Femur (tissue), 1 donor: ENCODE data around the gene NR2C2AP.

ENCODE experiments used
- DNase-seq: peaks from one replicate; pipeline ENCODE4 v3.0.0-alpha.2; 2017

Gene NR2C2AP

DNA sequence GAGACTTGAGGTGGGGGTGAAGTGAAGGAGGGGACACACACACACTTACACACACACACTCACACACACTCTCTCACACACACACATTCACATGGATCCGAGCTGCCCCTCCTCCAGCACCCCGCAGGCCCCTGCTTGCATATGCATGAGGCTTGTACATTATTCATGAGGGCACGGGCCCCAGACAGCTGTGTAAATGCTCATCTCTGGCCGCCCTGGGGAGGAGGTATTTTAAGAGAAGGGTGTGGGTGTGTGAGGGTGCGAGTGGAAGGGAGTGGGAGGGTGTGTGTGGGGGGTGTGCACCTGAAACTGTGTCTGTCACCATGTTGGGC is 10.9 kb upstream of the NR2C2AP start:
- DNase-seq, result no peak

DNA sequence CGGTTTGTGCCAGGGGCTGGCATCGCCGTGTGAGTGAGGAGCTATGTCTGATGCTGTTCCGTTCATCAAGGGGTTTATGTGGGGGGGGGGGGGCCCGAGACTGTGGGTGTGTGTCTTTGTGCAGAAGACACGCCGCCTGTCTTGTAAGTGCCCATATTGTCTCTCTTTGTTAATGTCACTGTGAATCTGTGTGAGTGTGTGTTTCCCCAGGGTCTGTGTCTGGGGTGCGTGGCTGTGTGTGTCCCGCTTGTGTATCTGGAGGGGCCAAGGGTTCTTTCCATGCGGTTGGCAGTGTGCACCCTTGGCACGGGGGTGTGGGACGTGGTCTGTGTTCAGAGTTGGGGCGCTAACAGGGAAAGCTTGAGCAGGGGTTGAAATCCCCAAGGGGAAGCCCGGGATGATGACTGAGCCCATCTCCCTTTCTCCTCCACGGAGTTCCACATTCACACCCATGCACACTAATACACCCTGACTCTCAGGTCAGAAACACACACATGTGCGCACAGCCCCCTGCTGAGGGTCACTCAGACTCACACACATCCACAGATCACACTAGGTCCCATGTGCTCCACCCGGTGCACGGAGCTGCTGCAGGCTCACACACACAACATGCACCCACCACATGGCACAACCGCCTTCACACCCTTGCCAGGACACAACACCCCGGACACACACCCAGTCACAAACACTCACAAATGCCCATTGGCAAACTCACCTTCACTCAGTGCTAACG is 10.4 kb upstream of the NR2C2AP start:
- no peak for DNase-seq

DNA sequence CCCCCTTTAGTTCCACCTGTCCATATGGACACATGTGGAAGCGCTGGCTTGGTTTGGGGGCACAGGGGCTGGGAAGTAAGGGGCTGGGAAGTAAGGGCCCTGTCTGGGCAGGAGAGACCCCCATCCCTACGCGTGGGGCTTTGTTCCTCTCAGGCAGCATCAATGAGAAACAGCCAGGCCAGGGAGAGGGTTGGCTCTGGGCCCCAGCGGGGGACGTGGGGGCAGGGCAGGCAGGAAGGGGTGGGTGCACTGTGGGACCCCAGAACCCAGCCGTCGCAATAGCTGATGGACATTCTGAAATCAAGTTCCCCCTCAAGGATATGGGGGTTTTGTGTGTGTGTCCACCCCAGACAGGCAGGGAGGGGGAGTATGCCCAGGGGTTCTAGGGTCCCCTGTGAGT is 9.7 kb upstream of the NR2C2AP start:
- no peak for DNase-seq

DNA sequence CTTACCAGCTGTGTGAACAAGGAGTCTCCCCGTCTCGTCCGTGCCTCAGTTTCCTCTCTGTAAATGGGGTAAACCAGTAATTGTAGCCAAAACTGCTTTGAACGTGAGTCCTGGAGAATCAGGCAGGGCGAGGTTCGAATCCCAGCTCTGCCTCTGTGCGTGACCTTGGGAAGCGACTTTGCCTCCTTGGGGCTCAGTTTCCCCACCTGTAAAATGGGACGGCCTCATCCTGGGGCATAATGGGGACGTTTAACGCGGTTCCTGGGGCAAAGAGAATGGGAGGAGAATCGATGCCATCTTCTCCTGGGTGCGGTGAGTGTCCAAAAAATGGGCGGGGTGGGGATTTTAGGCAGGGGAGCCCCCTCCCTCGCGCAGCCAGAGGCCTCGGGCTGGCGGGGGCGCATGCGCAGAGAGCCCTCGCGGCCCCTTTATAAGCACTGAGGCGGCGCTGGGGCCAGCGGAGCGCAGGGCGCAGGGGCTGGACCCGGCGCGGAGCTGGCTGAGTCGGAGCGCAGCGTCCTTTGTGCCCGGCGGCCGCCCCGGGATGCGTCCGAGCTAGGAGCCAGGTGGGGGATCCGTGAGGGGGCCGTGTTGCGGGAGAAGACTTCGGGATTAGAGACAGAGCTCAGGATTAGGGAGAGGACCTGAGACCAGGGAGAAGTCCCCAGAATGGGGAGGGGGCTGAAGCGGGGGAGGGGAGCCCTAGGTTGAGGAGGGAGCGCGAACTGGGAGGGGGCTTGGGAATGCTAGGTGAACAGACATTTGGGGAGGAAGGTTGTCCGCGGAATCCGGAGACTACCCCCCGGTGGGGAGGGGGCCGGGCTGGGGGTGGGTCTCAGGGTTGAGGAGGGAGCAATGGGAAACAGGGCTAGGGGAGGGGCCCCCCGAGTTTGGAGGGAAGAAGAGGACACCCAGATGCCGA is 8.5 kb upstream of the NR2C2AP start, which contains the start of gene NCAN:
TSS of gene NCAN (plus strand) at position 460 of the 922 bp plus-strand sequence. CDS start 4,996 bp downstream, outside the sequence.
- DNase-seq, result no peak

DNA sequence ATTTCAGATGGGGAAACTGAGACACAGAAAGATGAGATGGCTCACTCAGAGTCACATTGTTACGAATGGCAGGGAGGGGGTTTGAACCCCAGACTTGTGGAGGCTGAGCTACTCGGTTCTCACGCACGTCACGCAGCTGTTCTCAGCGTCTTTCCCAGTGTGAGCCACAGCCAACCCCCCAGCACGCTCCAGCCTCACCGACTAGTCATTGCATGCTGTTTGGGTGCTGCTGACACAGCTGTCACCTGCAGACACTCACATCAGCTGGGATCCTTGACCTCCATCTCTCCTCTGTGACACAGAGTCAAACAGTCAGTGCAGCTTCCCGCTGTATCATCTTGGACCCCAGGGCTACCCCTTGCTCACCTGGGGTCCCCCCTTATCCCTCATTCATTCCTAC is 6.2 kb upstream of the NR2C2AP start:
- no peak for DNase-seq

DNA sequence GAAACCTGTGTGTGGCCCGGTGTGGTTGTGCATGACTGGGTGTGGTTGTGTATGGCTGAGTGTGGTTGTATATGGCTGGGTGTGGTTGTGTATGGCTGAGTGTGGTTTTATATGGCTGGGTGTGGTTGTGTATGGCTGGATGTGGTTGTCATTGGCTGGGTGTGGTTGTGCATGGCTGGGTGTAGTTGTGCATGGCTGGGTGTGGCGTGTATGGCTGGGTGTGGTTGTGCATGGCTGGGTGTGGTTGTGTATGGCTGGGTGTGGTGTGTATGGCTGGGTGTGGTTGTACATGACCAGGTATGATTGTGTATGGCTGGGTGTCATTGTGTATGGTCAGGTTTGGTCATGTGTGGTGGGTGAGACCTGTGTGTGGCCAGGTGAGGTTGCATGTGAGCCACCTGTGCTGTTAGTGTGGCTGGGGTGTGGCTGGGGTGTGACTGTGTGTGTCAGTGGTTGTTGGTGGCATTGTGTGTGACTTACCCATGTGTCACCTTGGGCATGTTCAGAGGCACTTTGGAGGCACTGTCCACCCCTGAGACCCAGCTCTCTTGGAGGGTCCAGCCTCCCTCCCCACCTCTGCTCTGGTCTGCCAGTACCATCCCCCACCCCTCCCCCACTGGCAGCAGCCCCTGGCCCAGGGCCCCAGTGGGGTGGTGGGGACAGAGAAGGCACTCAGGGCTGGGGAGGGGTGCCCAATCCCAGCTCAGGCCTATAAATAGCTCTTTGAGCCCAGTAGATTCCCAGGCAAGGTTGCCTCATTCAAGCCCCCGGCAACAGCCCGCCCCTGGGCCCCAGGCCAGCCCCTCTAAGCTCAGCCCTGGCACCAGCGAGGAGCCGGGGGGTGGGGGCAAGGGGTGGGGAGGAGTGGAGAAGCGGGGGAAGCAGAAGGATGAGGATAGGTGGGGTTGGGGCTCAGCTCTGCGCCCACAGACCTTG is 4.7 kb upstream of the NR2C2AP start:
- no peak for DNase-seq

DNA sequence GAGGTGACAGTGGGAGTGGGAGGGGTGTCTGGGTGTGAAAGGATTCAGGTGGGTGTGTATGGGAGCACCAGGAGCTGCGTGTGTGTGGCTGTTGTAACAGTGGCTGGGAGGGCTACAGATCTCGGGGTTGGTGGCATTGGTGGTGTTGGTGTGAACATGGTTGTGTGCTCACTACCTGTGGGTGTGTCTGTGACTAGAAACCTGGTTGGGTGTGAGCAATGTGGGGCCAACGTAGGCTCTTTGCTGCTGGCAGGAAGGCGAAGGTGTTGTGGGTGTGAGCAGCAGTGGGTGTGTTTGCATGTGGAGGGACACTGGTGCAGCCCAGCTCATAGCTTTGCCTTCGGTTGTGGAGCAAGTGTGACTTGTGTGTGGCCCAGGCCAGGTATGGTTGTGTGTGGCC is 3.7 kb upstream of the NR2C2AP start:
- no peak for DNase-seq

DNA sequence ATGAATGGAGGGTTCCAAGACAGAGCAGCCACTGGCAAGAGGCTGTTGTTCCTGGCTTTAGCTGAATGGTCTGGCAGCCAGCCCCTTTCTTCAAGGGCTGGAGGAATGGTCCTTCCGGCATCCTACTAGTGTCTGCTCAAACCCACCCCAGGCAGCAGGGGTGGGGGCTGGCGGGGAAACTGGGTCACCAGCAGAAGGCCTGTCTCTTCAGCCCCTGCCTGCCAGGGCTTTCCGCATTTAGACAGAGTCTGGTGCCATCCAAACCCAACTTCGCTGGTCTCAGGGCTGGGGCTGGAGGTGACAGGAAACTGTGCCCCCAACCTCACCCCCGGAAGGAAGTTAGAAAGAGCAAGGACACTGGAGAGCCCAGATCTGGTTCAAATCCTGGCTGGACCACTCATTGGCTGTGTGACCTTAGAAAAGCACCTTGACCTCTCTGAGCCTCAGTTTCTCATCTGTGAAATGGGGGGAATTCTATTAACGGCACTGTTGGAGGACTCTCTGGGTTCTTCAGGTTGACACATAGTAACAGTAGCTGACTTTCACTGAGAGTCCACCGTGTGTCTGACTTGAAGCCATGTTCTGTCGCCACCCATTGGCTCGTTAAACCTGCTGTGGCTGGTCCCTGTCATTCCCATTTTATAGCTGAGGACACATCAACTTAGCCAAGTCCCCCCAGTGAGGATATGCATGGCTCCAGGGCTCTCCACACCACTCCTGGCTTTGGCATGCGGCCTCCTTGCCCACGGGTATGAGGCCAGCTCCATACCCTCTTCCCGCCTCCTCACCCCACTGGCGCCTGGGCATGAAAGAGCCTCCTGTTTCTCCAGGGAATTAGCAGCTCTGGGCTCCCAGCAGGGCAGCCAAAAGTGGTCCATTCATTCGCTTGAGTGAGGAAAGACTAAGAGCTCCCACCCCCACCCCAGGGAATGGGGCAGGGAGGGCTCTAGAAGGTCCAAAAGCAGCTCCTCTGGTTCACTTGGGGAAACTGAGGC is 2.5 kb upstream of the NR2C2AP start:
- no peak for DNase-seq

DNA sequence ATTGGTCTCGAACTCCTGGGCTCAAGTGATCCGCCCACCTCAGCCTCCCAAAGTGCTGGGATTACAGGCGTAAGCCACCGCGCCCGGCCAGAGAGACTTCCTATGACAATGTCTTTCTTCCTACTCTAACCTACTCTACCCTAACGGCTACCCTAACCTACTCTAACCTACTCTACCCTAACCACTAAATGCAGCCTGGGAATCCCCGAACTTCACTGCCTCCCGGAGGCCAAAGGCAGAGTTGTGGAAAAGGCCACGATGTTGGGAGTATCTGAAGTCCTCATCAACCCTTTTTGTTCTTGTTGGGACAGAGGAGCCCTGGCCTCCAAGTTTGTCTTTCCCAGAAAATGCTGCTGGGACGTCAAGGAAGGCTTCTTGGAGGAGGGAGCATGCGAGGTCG is 967 bp upstream of the NR2C2AP start:
- DNase-seq, result no peak

DNA sequence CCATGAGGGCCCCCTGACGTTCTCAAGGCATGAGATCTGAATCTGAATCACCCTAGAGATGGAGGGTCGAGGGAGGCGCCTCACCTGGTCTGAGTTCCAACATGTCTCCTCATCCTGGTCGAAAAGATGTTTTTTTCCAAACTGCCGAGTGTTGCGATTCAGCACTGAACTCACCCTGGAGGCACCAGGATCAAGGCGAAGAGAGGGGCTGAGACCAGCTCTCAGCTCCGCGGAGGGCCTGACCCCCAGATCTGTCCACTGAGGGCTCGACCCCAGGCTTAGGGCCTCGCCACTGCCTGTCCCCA is 555 bp downstream of the NR2C2AP start:
- DNase-seq, result no peak

DNA sequence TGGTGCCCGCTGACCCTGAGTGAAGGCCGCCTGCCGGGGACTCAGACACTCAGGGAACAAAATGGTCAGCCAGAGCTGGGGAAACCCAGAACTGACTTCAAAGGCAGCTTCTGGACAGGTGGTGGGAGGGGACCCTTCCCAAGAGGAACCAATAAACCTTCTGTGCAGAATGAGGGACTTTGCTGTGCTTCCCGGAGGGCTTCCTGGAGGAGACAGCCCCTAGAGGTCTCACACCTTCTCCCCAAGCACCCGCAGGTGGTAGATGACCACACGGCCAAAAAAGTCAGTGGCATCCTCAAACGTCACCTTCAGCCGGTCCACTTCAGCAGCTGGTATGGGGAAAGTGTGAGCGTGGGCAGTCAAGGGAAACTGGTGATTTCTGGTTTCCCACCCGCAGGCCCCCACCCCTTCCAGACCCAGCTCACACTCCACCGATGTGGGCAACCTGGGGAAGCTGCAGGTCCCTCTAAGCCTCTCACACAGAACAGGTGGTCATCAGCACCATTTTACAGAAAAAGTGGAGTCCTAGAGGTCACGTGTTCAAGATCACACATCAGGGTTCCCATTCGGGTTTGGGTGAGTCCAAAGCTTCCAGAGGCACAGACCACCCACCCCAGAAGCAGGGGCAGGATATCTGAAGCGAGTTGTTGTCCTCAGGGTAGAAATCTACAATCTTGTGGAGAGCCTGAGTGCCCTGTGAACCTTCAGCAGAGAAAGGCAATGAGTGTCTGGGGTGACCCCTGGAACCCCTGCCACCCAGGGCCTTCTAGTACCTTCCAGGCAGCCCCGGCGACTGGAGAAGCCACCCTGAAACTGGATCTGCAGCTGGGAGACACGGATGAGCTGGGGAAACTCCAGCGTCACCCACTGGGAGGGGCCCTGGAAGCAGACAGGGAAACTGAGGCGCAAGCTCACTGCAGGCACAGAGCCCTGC is 1.2 kb downstream of the NR2C2AP start:
- no peak for DNase-seq

DNA sequence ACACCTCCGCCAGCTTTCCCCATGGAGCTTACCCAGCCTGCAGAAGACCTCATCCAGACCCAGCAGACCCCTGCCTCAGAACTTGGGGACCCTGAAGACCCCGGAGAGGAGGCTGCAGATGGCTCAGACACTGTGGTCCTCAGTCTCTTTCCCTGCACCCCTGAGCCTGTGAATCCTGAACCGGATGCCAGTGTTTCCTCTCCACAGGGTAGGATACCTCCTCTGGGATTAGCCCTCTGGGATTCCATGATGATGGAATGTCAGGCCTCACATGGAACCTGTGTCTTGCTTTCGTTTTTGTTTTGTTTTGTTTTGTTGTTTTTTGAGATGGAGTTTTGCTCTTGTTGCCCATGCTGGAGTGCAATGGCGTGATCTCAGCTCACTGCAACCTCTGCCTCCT is 9.3 kb downstream of the NR2C2AP start:
- no peak for DNase-seq

DNA sequence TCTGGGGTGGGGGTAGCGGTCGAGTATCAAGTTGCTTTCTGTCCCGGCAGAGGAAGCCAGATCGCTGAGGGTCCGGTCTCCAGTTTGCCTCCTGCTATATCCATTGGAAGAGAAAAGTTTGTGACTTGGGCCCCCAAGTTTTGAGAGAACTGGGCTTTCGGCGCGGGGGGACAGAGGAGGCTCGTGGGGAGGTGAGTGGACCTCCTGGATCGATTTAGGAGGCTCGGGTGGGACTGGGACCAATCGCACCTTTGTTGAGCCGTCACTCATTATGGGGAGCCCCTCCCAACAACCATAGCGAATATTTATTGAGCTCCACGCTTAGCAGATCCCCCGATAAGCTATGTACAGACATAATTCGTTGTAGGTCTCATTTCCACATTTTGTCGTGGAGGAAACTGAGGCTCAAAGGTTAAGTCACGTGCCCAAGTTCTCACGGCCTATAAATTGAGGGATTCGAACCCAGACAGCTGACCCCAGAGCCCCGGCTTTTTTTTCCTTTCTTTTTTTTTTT is 10.2 kb downstream of the NR2C2AP start:
- no peak for DNase-seq

DNA sequence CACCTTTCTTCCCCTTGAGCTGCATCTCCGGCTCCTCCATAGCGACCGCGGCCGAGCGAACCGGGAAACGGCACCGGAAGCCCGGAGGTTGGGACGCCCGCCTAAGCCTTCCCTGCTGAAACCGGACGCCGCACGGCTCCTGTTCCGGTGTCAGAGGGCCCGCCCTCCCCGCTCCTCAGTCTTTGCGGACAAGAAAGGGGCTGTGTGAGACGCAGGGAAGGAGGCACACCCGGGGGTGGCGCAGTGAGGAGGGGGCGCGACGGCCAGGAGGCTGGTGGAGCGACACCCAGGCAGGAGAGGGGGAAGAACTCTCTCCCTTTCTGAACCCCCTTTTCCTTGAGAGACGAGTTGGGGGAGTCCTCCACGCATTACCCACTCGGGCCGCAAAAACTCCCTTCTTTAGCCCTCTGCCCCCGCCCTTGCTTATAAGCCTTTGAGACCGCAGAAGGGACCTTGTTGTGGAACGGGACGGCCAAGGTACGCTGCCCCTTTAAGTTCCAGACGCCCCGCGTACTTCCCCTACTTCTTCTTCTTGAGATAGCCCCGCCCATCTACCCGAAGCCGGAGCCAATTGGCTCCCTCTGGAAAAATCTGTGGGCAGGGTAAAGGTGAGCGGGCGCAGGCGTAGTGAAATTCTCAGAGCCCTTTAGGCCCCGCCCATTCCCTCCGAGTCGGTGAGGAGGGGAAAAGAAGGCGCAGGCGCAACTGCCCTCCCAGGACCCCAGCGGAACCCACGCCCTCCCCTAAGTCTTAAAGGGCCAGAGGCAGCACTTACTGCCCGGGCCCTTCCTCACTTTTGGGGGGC is 10.9 kb downstream of the NR2C2AP start, which contains the start of the genes BORCS8 and RFXANK:
TSS of gene BORCS8 (minus strand) at position 75 of the 805 bp plus-strand sequence. CDS start at position 40, 35 bp downstream.
TSS of gene RFXANK (plus strand) at position 181 of the 805 bp plus-strand sequence. CDS start 1,689 bp downstream, outside the sequence.
- DNase-seq, result peak; percentile 100

DNA sequence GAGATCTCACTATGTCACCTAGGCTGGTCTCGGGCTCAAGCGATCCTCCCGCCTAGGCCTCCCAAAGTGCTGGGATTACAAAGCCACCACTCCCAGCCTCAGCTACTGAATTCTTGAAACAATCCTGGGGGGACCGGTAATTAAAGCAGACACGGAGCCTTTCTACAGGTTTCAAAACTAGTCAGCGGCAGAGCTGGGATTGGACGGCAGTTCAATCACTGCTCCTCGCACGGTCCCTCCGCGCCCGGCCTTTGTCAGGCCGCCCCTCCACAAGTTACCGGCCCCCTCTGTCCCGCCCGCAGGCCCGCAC is 11.5 kb downstream of the NR2C2AP start:
- DNase-seq, result no peak

DNA sequence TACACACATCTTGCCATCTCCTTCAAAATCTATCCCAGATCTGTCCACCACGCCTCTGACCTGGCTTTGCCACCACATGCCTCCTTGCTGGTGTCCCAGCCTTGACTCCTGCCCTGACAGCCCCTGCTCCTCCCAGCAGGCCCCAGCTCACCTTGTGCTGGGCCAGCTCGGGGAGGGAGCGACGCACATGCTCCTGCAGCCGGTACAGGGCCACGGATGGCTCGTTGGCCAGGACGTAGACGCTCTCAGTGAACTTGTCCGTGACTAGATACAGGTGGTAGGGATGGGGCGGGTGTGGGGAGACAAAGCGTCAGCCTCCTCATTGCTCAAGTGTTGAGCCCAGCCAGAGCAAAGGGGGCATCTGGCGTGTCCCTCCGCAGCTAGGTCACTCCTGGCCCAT is 16.5 kb downstream of the NR2C2AP start:
- DNase-seq, result no peak

DNA sequence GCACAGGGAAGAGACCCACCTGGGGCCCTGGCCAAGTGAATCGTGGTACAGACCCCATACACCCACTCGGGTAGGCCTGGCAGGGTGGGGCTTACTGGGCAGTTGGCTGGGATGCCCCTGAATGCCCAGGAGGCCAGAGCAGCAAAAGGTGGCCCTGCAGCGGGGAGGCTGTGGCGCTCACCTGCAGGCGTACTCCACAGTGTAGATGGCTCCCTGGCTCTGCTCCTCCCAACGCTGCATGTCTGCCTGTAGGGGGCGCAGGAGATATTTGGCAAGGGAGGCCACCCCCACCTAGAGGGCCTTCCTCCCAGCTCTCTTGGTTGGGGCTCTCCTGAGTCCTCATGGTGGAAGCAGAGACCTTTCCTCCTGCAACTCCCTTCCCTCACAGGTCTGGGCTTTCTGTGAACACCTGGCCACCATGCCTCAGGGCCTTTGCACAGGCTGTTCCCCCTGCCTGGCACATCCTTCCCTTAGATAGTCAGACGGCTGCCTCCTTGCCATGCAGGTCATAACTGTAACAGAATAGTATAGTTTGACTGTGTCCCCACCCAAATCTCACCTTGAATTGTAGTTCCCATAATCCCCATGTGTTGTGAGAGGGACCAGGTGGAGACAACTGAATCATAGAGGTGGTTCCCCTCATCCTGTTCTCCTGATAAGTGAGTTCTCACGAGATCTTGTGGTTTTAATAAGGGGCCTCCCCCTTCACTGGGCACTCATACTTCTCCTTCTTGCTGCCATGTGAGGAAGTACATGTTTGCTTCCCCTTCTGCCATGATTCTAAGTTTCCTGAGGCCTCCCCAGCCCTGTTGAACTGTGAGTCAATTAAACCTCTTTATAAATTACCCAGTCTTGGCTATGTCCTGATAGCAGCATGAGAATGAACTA is 17.1 kb downstream of the NR2C2AP start:
- DNase-seq, result no peak

DNA sequence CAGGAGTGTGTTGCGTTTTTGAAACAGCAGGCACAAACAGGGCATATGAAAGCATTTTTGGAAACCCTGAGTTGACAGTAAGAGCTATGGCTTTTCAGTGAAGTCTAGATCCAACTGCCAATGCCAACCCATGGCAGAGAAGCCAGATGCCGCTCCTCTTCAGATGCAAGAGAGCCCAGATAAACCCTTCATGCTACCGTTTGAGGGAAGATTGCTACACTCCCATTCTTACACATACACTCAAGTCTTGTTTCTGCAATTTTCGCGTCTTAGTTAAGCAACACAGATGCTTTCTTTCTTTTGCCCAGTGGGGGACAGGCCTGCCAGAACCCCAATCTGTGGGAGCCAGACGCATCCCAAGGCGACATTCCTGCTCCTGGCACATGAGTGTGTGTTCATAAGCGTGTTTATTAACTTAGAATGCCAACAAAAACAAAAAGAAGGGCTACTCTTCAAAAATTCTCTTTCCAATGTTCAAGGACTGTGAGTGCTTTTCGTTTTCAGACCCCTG is 21.7 kb downstream of the NR2C2AP start:
- DNase-seq, result no peak
